K562 (cell line): Measurements from ENCODE around the gene KCTD21. TPM values are rescaled to one million over a fixed set of nuclear protein-coding genes. Genes with fewer than 3 reads are reported as not detected.

Experiments
- AFF1 ChIP-seq, 2 experiments: fragments of 450-650 bp; IDR thresholded peaks; 2 replicates each; pipeline ENCODE4 v1.6.1; 2018; ENCODE audit warnings: mild to moderate bottlenecking in 2 of 2, low read depth in 1 of 2; ENCODE audit not compliant: partially characterized antibody in 2 of 2
- ARHGAP35 ChIP-seq: fragments of 450-650 bp; IDR thresholded peaks from 2 replicates; pipeline ENCODE4 v1.6.1; 2018; ENCODE audit not compliant: partially characterized antibody
- ARID1B ChIP-seq: fragments of 450-650 bp; IDR thresholded peaks from 2 replicates; pipeline ENCODE4 v1.6.1; 2016; ENCODE audit warnings: antibody characterized with exemption, mild to moderate bottlenecking, inconsistent platforms
- ATF2 ChIP-seq: sonication (generic); formaldehyde crosslinking; IDR thresholded peaks from 2 replicates; pipeline ENCODE4 v1.8.1; 2022; ENCODE audit warnings: missing genetic modification reagents
- BRD9 ChIP-seq: fragments of 450-650 bp; IDR thresholded peaks from 2 replicates; pipeline ENCODE4 v1.6.1; 2018; ENCODE audit warnings: low read depth; ENCODE audit not compliant: partially characterized antibody
- CBFA2T3 ChIP-seq: fragments of 450-650 bp; IDR thresholded peaks from 2 replicates; pipeline ENCODE4 v1.6.1; 2017
- COPS2 ChIP-seq: fragments of 450-650 bp; conservative IDR thresholded peaks from 2 replicates; pipeline ENCODE4 v1.6.1; 2016; ENCODE audit warnings: mild to moderate bottlenecking, moderate library complexity
- ESRRA ChIP-seq: fragments of 450-650 bp; IDR thresholded peaks from 2 replicates; pipeline ENCODE4 v1.6.1; 2014; ENCODE audit warnings: low read depth, mild to moderate bottlenecking, moderate library complexity, borderline replicate concordance
- HOXB6 ChIP-seq: fragments of 250-450 bp; sonication (Bioruptor Pico); IDR thresholded peaks from 2 replicates; pipeline ENCODE4 v1.5.1; 2022; ENCODE audit warnings: mild to moderate bottlenecking, borderline replicate concordance
- NFE2 ChIP-seq: IDR thresholded peaks from 2 replicates; pipeline ENCODE4 v1.6.1; 2014; ENCODE audit warnings: antibody characterized with exemption, low read depth
- NFYB ChIP-seq: IDR thresholded peaks from 2 replicates; pipeline ENCODE4 v1.6.1; 2011; ENCODE audit warnings: mild to moderate bottlenecking, moderate library complexity; ENCODE audit not compliant: insufficient read length; ENCODE audit errors: extremely low read depth
- PTRF ChIP-seq: fragments of 450-650 bp; IDR thresholded peaks from 2 replicates; pipeline ENCODE4 v1.6.1; 2016; ENCODE audit warnings: mild to moderate bottlenecking, missing genetic modification characterization, missing compliant biosample characterization
- RBFOX2 ChIP-seq: fragments of 200-400 bp; formaldehyde crosslinking; IDR thresholded peaks from 2 replicates; pipeline ENCODE4 v1.6.1; 2017; ENCODE audit warnings: low read depth, mild to moderate bottlenecking, low read length, moderate library complexity
- RFX7 ChIP-seq: fragments of 250-450 bp; sonication (Bioruptor Pico); IDR thresholded peaks from 2 replicates; pipeline ENCODE4 v1.5.1; 2021; ENCODE audit warnings: mild to moderate bottlenecking
- TAL1 ChIP-seq: fragments of 450-650 bp; IDR thresholded peaks from 2 replicates; pipeline ENCODE4 v1.6.1; 2016; ENCODE audit warnings: mild to moderate bottlenecking
- TCF3 ChIP-seq: sonication (generic); formaldehyde crosslinking; IDR thresholded peaks from 2 replicates; pipeline ENCODE4 v1.4.0; 2020; ENCODE audit warnings: mild to moderate bottlenecking, missing genetic modification reagents
- THAP7 ChIP-seq: fragments of 250-450 bp; sonication (Bioruptor Pico); IDR thresholded peaks from 2 replicates; pipeline ENCODE4 v1.5.0; 2021
- ZNF395 ChIP-seq: fragments of 200-800 bp; sonication (Bioruptor generic); IDR thresholded peaks from 2 replicates; pipeline ENCODE4 v1.6.1; 2017; ENCODE audit warnings: missing genetic modification characterization, missing compliant biosample characterization
- ZNF639 ChIP-seq, 2 experiments: fragments of 200-800 bp in 1 of 2; sonication (Bioruptor generic) in 1 of 2; sonication (generic) in 1 of 2; formaldehyde crosslinking in 1 of 2; IDR thresholded peaks in 1 of 2; conservative IDR thresholded peaks in 1 of 2; 2 replicates each; pipeline versions ENCODE4 v1.5.0 to v1.6.1; 2016 to 2020; ENCODE audit warnings: missing compliant biosample characterization in 1 of 2, missing genetic modification characterization in 1 of 2, missing genetic modification reagents in 1 of 2
- ZNF644 ChIP-seq: fragments of 200-800 bp; sonication (Bioruptor generic); IDR thresholded peaks from 2 replicates; pipeline ENCODE4 v1.6.1; 2016; ENCODE audit warnings: low read depth, missing genetic modification characterization, missing compliant biosample characterization
- polyA plus RNA-seq, 8 experiments: library from polyadenylated mRNA; depleted of rRNA in 4 of 8; stranded (reverse) in 5 of 8; unstranded in 3 of 8; fragments of >200 nt; fragmentation: Nextera tagmentation in 2 of 8; fragmentation: Illumina TruSeq in 1 of 8; extraction: Ambion mirVana in 2 of 8; extraction: Trizol in 1 of 8; gene quantifications; 2 replicates each; pipeline versions ENCODE4 v1.2.1 to v1.2.3, GENCODE V29; 2011 to 2014; ENCODE audit warnings: inconsistent platforms in 1 of 8, missing spikeins in 1 of 8
- total RNA-seq, 7 experiments: library from RNA; depleted of rRNA in 6 of 7; stranded (reverse); fragments of >200 nt in 6 of 7; fragmentation: Illumina TruSeq in 2 of 7; extraction: Trizol in 2 of 7; gene quantifications; 2 replicates each; pipeline versions ENCODE4 v1.2.1 to v1.2.3, GENCODE V29; 2011 to 2021; ENCODE audit warnings: low replicate concordance in 1 of 7

KCTD21 gene
- total and polyA plus RNA-seq, 9 of the 15 experiments (the other 6 are each of a cell fraction or from before 2014, with no cell fraction given): 0.34 to 5.4 (median 1.9) TPM

GRCh38 chr11:78166855-78167469 is 21.5 kb downstream of the KCTD21 start (continued):
- TF ChIP-seq AFF1 (IDR thresholded peaks at IDR 0.05; ENCODE audit: low read depth in 1 of 2, partially characterized antibody in 2 of 2): no peak
- no peak for TF ChIP-seq ZNF644 (tag)
- TF ChIP-seq THAP7 (CRISPR knock-in tag): no peak
- peak; percentile 83 for TF ChIP-seq ESRRA
- TF ChIP-seq ZNF639 (CRISPR knock-in tag; conservative IDR thresholded peaks at IDR 0.05 in 1 of 2, IDR thresholded peaks at IDR 0.05 in 1 of 2): peak in 1 of 2 experiments; percentile 72; a peak in 2 of 4 replicates
- 0 out of 2 replicates have a peak, but pooled peaks have one; percentile 23 for TF ChIP-seq PTRF (tag)
- no peak for TF ChIP-seq RFX7 (CRISPR knock-in tag)
- peak; percentile 64 for TF ChIP-seq TCF3 (CRISPR knock-in tag)
- TF ChIP-seq BRD9: no peak
- no peak for TF ChIP-seq HOXB6 (CRISPR knock-in tag)
- TF ChIP-seq NFYB: no peak
- TF ChIP-seq RBFOX2: no peak
- no peak for TF ChIP-seq TAL1
- peak; percentile 42; the same call in 1 of the 2 replicates for TF ChIP-seq CBFA2T3
- TF ChIP-seq ZNF395 (CRISPR knock-in tag): peak; percentile 67; the same call in 1 of the 2 replicates
- TF ChIP-seq ARHGAP35: no peak
- no peak for TF ChIP-seq NFE2
- TF ChIP-seq ATF2: no peak
- no peak for TF ChIP-seq COPS2
- peak; percentile 40 for TF ChIP-seq ARID1B
